OCI-LY1 (cell line): ENCODE data around the gene LRP5.
"Not testable (repeated sequence)": the region's sequence is repeated elsewhere in the genome, so short reads cannot be mapped to it uniquely, and the experiment has no call there.

Experiments
- H2AFZ ChIP-seq: fragments of 200-600 bp; sonication (generic), shearing (Covaris generic); 2 replicates; pipeline ENCODE4 v1.6.0; 2014; ENCODE audit warnings: antibody characterized with exemption, mild to moderate bottlenecking, low read length
- H3F3A ChIP-seq: fragments of 200-600 bp; sonication (generic), shearing (Covaris generic); 2 replicates; pipeline ENCODE4 v1.6.0; 2014; ENCODE audit warnings: mild to moderate bottlenecking, antibody characterized with exemption, low read length, moderate library complexity; ENCODE audit not compliant: insufficient read depth
- H3K27ac ChIP-seq: fragments of 200-600 bp; sonication (generic); 2 replicates; pipeline ENCODE4 v1.5.1; 2014; ENCODE audit warnings: low read length, mixed run types, mild to moderate bottlenecking, low read depth; ENCODE audit not compliant: poor library complexity, severe bottlenecking
- H3K27me3 ChIP-seq: fragments of 200-600 bp; sonication (generic); 2 replicates; pipeline ENCODE4 v1.6.0; 2014; ENCODE audit warnings: antibody characterized with exemption, mild to moderate bottlenecking, low read length, moderate library complexity; ENCODE audit not compliant: insufficient read depth
- H3K36me3 ChIP-seq: fragments of 200-600 bp; sonication (generic); 2 replicates; pipeline ENCODE4 v1.6.1; 2014; ENCODE audit warnings: mild to moderate bottlenecking, antibody characterized with exemption, low read length, moderate library complexity, mixed read lengths; ENCODE audit not compliant: insufficient read depth
- H3K4me1 ChIP-seq: fragments of 200-600 bp; sonication (generic); 2 replicates; pipeline ENCODE4 v1.5.1; 2014; ENCODE audit warnings: mild to moderate bottlenecking, low read length, moderate library complexity; ENCODE audit not compliant: insufficient read depth, severe bottlenecking
- H3K4me2 ChIP-seq: fragments of 200-600 bp; sonication (generic), shearing (Covaris generic); 2 replicates; pipeline ENCODE4 v1.6.1; 2014; ENCODE audit warnings: low read length
- H3K4me3 ChIP-seq: fragments of 200-600 bp; sonication (generic); 2 replicates; pipeline ENCODE4 v1.5.1; 2014; ENCODE audit warnings: low read length, low read depth, mild to moderate bottlenecking, mixed read lengths; ENCODE audit not compliant: poor library complexity, severe bottlenecking
- H3K79me2 ChIP-seq: fragments of 200-600 bp; shearing (Covaris generic); 2 replicates; pipeline ENCODE4 v1.6.1; 2016; ENCODE audit warnings: mixed run types, low read length, mixed read lengths; ENCODE audit not compliant: insufficient read depth
- H3K9ac ChIP-seq: fragments of 200-600 bp; sonication (generic), shearing (Covaris generic); 2 replicates; pipeline ENCODE4 v1.6.1; 2014; ENCODE audit warnings: mild to moderate bottlenecking, low read length, mixed read lengths
- H3K9me2 ChIP-seq: fragments of 200-600 bp; sonication (generic), shearing (Covaris generic); 2 replicates; pipeline ENCODE4 v1.6.1; 2014; ENCODE audit warnings: low read depth, mild to moderate bottlenecking, low read length, mixed read lengths
- H3K9me3 ChIP-seq: fragments of 200-600 bp; shearing (Covaris generic); 2 replicates; pipeline ENCODE4 v1.6.1; 2014; ENCODE audit warnings: low read length, mixed read lengths
- H4K20me1 ChIP-seq: fragments of 200-600 bp; sonication (generic), shearing (Covaris generic); 2 replicates; pipeline ENCODE4 v1.6.0; 2016; ENCODE audit warnings: mild to moderate bottlenecking, low read length; ENCODE audit not compliant: insufficient read depth
- EZH2 ChIP-seq: fragments of 200-600 bp; sonication (generic), shearing (Covaris generic); IDR thresholded peaks from 2 replicates; pipeline ENCODE4 v1.8.0; 2017; ENCODE audit warnings: borderline replicate concordance, mixed run types, mild to moderate bottlenecking, antibody characterized with exemption, low read length, moderate library complexity, mixed read lengths
- TF ChIP-seq, protein P1 (sequence below): fragments of 200-600 bp; sonication (generic), shearing (Covaris generic); IDR thresholded peaks from 2 replicates; pipeline ENCODE4 v1.5.1; 2017; ENCODE audit warnings: mild to moderate bottlenecking, antibody characterized with exemption, low read length, moderate library complexity, mixed read lengths

Gene LRP5

DNA sequence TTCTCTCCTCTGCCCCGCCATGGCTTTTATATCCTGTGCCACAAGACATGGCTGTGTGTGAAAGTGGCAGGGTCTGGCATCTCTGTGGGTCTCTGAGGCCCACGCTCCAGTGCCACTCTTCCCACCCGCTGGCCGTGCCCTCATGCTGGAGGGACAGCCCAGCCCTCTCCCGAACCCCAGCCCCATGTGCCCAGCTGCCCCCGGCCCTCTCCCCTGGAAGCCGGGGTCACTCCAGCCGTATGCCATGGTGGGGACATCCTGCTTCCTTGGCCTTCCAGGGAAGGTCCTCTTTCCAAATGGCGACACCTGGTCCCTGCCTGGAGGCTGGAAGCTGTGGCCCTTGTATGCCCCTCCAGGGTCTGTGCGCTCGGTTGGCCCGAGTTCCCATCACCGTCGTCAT is 84.9 kb downstream of the LRP5 start:
- TF ChIP-seq, protein P1, sequence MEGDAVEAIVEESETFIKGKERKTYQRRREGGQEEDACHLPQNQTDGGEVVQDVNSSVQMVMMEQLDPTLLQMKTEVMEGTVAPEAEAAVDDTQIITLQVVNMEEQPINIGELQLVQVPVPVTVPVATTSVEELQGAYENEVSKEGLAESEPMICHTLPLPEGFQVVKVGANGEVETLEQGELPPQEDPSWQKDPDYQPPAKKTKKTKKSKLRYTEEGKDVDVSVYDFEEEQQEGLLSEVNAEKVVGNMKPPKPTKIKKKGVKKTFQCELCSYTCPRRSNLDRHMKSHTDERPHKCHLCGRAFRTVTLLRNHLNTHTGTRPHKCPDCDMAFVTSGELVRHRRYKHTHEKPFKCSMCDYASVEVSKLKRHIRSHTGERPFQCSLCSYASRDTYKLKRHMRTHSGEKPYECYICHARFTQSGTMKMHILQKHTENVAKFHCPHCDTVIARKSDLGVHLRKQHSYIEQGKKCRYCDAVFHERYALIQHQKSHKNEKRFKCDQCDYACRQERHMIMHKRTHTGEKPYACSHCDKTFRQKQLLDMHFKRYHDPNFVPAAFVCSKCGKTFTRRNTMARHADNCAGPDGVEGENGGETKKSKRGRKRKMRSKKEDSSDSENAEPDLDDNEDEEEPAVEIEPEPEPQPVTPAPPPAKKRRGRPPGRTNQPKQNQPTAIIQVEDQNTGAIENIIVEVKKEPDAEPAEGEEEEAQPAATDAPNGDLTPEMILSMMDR: no peak
- TF ChIP-seq EZH2: no peak
- no peak overlapping the region for H3K27ac ChIP-seq
- H3K9me3 ChIP-seq: no peaks in the 10 kb centered on the region
- no peaks in the 10 kb centered on the region for H3F3A ChIP-seq
- no peaks in the 10 kb centered on the region for H3K36me3 ChIP-seq
- H3K9ac ChIP-seq: no peak overlapping the region
- no peaks in the 10 kb centered on the region for H3K4me1 ChIP-seq
- no peaks in the 10 kb centered on the region for H3K9me2 ChIP-seq
- H4K20me1 ChIP-seq: no peaks in the 10 kb centered on the region
- no peaks in the 10 kb centered on the region for H3K79me2 ChIP-seq
- no peak overlapping the region for H3K4me2 ChIP-seq
- H2AFZ ChIP-seq: no peak overlapping the region
- H3K4me3 ChIP-seq: no peak overlapping the region
- H3K27me3 ChIP-seq: no peaks in the 10 kb centered on the region; the same call in 1 of the 2 replicates

DNA sequence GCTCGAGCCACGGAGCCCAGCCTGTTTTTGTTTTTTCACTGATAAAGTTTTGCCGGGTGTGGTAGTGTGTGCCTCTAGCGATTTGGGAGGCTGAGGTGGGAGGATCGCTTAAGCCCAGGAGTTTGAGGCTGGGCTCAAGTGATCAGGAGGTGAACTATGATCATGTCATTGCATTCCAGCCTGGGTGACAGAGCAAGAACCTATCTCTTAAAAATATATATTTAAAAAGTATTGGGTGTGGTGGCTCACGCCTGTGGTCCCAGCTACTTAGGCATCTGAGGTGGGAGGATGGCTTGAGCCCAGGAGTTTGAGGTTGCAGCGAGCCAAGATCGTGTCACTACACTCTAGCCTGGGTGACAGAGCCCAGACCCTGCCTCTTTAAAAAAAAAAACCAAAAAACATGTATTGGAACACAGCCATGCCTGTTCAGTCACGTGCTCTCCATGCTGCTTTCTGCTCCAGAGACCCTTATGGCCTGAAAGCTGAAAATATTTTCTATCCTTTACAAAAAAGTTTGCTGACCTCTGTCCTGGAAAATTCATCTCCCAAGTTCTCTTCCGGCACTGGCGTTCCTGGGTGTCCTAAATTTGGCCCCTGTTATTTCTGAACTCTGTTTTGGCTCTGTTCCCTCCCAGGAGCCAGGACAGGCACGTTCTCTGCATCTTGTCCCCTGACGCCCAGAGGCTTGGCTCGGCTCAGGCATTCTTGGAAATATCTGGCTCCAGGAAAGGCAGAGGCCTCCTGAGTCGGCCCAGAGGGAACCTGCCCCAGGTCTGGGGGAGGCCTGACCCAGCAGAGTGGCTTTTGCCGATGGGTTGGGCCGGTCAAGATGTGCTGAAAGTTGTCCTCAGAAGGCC is 86.8 kb downstream of the LRP5 start:
- no peak overlapping the region for H3K4me3 ChIP-seq
- H3K27me3 ChIP-seq: no peaks in the 10 kb centered on the region; the same call in none of the 2 replicates
- TF ChIP-seq, protein P1: no peak
- TF ChIP-seq EZH2: no peak
- no peak overlapping the region for H2AFZ ChIP-seq
- no peak overlapping the region for H3K27ac ChIP-seq
- no peaks in the 10 kb centered on the region for H3F3A ChIP-seq
- no peaks in the 10 kb centered on the region for H3K79me2 ChIP-seq
- H3K4me1 ChIP-seq: no peaks in the 10 kb centered on the region
- H4K20me1 ChIP-seq: no peaks in the 10 kb centered on the region
- no peaks in the 10 kb centered on the region for H3K9me2 ChIP-seq
- H3K9me3 ChIP-seq: no peaks in the 10 kb centered on the region
- H3K9ac ChIP-seq: no peak overlapping the region
- H3K36me3 ChIP-seq: no peaks in the 10 kb centered on the region
- no peak overlapping the region for H3K4me2 ChIP-seq

DNA sequence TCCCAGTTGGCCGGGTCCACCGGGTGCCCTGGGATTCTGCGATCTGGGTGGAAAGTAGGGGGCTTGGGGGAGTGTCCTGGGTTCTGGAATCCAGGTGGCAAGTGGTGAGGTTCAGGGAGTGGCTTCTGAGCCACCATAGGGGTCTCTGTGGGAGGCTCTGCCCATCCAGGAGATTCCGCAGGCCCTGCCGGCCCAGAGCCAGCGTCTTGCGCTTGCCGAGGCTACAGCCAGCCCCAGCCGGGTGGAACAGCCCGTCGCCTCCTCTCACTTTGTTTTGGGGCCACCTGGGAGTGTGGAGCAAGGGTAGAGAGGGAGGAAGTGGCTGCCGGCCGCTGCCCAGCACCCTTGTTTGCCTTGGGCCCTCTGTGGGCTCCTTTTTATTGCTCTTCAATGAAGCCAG is 87.5 kb downstream of the LRP5 start:
- TF ChIP-seq, protein P1: no peak
- TF ChIP-seq EZH2: no peak
- no peaks in the 10 kb centered on the region for H3K36me3 ChIP-seq

DNA sequence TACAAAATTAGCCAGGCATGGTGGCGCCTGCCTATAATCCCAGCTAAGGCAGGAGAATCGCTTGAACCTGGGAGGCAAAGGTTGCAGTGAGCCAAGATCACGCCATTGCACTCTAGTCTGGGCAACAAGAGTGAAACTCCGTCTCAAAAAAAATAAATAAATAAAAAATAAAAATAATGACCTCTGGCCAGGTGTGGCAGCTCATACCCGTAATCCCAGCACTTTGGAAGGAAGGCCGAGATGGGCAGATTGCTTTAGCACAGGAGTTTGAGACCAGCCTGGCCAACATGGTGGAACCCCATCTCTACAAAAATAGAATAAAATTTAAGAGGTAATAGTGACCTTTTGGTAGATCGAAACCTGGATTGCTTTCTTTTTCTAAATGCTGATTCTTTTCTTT is 88.2 kb downstream of the LRP5 start:
- H3K4me2 ChIP-seq, H3K9me3 ChIP-seq, H3K4me3 ChIP-seq, H3F3A ChIP-seq, H3K27me3 ChIP-seq, H3K79me2 ChIP-seq, H3K9me2 ChIP-seq, H3K36me3 ChIP-seq, H3K4me1 ChIP-seq, H4K20me1 ChIP-seq, H3K9ac ChIP-seq, H2AFZ ChIP-seq, H3K27ac ChIP-seq: not testable (repeated sequence)

More for the DNA sequence above, 87.5 kb downstream of the LRP5 start:
- no peak overlapping the region for H2AFZ ChIP-seq
- H3K4me2 ChIP-seq: no peak overlapping the region
- no peak overlapping the region for H3K27ac ChIP-seq
- no peaks in the 10 kb centered on the region for H3K9me3 ChIP-seq
- H3F3A ChIP-seq: no peaks in the 10 kb centered on the region
- no peaks in the 10 kb centered on the region for H3K9me2 ChIP-seq
- no peaks in the 10 kb centered on the region; the same call in none of the 2 replicates for H3K27me3 ChIP-seq
- no peak overlapping the region for H3K4me3 ChIP-seq
- H3K4me1 ChIP-seq: no peaks in the 10 kb centered on the region
- no peaks in the 10 kb centered on the region for H4K20me1 ChIP-seq
- no peaks in the 10 kb centered on the region for H3K79me2 ChIP-seq
- H3K9ac ChIP-seq: no peak overlapping the region
